Measurements from ENCODE around the gene CACNA2D1.

Gene CACNA2D1

DNA sequence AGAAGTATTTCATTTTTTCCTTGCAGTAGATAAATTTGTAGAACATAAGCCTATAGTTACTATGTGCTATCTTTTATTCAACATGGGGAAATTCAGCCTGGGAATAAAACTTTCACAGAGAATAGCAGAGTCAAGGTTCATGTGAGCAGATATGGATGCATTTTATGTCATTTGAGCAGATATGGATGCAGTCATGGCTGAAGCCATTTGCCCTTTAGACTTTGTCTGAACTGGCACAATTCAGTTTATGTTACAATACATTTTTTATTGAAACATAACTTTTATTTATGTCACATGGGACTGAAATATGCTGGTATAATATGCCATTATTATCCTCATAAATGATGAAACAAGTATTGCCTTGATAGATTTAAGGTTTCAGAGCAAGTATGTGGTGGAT, 231.1 kb downstream of the CACNA2D1 start:
- FAIRE-seq, result no peak

DNA sequence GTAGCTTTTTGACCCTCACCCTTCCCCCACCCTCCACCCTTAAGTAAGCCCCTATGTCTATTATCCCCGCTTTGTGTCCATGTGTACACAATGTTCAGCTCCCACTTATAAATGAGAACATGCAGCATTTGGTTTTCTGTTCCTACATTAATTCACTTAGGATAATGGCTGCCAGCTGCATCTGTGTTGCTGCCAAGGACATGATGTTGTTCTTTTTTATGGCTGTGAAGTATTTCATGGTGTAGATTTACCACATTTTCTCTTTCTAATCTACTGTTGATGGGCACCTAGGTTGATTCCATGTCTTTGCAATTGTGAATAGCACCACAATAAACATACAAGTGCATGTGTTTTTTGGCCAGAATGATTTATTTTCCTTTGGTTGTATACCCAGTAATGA, 232.2 kb downstream of the CACNA2D1 start:
- no peak for FAIRE-seq

DNA sequence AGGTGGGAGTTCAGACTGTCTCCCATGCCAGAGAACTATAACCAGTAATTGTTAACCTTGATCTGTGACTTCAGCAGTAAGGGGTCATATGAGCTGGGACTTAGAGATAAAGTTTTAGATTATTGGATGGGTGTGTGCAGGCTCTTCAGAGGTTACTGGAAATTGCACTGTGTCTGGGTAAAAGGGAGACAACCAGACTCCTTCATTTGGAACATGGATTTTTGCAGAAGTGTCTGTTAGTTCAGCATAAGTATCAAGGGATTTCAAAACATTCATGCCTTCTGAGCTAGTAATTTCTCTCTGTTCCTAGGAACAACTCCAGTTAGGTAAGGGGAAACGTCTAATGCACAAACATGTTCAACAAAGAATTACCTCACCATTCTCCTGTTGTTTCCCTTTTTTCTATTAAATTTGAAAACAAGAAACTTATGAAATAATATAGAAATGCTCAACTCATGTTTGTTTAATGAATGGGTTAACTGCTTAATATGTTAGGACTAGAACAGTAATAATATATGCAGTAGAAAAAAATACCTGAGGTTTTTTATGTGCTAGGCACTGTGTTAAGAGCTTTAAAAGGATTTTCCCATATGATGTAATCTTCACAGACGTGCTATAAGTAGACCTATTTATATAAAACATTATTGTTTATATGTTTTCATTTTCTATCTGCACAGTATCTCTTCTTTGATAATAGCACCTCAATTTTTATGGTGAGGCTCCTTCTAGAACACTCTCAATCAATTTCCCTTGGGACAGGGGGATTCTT, 233.0 kb downstream of the CACNA2D1 start:
- FAIRE-seq, result no peak

DNA sequence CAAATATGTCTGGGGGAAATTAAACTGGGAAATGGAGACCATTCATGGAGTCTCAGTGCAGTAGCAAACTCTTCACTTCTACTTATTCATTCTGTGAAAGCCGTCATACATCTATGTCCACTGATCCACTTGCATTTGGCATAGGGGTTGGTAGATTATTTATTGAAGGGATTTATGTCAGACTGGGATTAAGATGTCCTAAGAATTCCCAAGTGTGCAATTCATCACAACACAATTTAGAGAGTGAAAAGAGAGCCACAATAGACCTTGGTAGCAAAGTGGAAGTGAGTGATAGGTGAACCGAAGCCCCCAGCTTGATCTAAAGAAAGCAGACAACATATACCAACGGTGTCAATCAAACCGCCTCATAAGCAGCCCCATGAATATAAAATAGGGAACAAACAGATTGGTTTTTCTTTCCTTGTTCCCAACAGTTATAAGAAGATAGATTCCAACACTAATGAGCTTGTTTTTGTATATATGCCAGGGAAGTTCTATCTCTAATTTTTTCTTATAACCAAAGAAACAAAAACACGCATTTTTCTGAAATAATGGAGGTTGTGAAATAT, 234.3 kb downstream of the CACNA2D1 start:
- FAIRE-seq, result no peak

DNA sequence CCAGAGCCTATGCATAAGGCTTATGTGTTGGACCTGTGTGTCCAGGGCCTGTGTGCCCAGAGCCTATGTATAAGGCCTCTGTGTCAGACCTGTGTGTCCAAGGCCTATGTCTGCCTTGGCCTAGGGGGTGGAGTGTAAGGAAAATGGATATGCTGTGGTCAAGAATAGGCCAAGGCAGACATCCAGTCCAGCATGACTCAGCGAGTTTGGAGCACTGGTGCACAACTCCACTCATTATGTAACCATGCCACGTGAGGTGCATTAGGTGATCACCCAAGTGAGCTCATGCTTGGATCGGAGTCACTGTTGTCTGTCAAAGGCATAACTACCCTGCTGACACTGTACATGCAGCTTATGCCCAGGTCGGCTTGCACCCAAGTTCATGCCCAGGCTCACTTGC, 238.9 kb downstream of the CACNA2D1 start:
- FAIRE-seq, result no peak

DNA sequence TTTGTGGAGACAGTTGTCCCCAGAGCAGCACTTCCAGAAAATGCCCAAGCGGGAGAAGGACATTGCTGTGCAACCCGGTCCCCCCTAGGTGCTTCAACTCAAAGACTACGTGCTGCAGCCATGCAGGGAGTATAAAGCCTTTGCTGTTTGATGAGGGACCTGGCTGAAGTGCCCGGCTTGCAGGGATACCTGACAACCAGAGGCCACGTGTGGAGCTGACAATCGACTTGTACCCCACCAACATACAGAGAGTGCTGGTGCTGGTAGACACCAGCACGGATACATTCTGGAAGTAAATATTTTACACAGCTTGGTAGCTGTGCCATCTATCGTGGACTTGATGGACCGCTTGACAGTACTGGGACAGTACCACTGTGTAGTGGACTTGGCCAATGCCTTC, 240.6 kb downstream of the CACNA2D1 start:
- FAIRE-seq, result no peak

DNA sequence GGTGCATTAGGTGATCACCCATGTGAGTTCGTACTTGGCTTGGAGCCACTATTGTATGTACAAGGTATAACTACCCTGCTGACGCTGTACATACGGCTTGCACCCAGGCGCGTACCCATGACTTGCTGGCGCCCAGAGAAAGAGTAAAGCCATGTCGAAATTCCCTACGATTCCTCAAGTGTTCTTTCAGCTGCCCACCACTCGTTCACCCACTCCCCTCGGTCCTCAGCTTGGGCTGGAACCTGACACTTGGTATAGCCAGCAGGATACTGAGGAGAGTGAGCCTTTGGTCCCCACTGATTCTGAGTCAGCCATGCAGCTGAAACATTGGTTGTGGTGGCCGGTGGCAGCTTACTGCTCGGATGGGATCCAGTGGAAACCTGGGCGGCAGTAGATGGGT, 241.5 kb downstream of the CACNA2D1 start:
- FAIRE-seq, result no peak

DNA sequence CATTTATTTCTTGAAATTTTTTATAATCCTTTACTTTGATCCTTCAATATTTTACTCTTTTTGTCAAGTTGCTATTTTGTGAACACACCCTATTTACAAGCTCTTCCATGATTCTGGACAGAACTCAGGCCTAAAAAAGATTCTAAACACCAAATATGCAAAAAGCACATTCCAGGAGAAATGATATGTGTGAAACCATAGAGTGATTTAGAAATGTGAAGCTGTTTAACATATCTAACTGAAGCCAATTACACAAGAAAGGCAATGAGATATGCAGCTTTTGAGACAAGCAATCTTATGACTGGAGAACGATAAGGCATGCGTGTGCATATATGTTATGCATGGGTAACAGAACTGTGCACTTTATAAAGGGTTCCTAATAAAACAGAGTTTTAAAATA, 243.0 kb downstream of the CACNA2D1 start:
- no peak for FAIRE-seq

DNA sequence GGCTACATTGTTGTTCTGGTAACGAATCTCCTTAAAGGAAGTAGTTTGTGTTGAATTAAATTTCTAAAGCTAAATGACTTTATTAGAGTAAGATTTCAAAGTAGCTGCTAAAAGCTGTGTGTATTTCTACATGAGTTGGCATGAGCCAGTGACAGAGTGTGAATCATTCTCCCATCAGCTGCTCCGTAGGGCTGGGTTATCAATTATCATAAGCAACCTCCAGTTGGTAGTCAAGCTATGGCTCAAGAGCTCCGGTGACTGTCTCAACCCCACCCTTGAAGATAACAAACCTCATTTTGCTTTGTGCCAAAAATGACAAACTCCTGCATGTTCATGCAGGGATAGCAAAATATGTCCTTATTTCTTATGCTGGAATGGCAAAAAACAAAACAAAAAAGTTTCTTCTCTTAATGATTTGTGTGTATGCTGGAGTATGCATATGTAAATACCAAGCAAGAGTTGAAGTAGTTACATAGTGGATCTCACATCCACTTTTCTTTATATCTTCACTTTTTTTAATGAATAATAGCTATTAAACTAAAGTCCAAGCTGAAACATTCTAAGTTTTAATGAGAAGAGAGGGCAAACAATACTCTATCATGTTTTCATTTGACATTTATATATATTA, 249.4 kb downstream of the CACNA2D1 start:
- FAIRE-seq, result no peak

DNA sequence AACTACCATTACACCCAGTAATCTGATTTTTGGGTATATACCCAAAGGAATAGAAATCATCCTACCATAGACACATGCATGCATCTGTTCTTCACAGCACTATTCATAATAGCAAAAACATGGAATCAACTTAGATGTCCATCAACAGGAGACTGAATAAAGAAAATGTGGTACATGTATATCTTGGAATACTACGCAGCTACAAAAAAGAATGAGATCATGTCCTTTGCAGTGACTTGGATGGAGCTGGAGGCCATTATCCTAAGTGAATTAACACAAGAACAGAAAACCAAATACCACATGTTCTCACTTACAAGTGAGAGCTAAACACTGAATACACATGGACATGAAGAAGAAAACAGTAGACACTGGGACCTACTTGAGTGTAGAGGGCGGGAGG, 254.9 kb downstream of the CACNA2D1 start:
- FAIRE-seq, result no peak

DNA sequence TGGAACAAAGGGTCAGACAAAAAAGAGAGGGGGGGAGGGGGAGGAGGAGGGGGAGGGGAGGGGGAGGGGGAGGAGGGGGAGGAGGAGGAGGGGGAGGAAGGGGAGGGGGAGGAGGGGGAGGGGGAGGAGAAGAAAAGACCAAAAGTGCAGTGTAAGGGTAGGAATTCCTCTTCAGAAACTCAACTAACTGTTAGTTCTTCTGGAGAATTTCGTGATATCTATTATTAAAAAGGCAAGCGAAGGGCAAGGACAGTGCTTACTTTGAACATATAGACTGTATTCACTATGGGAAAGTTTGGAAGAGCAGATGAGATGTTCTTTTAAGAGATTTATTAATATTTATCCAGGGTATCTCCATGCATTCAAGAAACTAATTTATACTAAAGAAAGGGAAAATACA, 258.1 kb downstream of the CACNA2D1 start:
- FAIRE-seq, result no peak

DNA sequence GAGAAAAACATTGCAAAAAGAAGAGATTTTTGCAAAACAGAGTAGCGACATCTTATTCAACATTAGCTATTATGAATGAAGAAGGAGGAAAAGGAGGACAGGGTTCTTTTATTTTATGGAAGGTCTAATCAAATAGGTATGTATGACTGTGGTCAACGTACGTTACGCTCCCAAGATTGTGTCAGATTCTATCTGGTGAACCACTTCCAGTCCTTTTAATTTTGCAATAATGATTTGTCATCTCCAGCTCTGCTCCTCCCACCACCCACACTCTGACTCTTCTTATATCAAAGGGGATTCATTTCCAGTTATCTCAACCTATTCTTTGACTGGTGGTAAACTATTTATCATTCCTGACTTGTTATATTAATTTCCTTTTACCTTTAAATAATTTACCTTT, 259.9 kb downstream of the CACNA2D1 start:
- no peak for FAIRE-seq

DNA sequence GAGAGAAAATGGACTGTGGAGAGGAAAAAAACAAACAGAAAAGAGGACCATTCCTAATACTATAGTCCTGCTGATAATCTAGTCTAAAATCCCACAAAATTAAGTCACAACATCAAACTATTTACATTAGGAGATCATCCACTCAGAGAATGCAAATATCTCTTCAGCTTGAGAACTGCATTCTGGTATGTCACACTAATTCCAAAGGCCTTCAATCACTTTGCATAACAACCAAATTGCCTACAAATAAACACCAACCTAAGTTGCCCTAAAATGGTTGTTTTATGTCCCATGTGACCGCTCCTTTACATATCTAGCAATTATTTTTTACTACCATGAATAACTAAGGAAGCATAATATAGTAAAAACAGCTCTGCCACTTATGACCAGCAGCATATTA, 264.3 kb downstream of the CACNA2D1 start:
- FAIRE-seq, result no peak

DNA sequence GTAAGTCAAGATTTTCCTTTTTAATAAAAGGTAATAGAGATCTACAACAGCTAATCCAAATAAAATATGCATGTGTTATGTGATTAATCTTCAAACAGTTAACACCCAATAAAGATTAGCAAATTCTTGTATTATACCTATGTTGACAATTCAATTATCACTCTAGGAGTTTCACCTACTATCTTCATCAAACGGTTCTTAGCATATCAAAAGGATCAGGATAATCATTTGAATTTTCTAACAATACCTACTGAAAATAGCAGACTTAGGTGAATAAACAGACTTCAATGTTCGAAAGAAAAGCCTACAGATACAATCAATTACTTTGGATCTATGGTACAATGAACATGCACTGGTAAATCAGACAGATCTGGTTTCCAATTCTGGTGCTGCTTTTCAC, 268.3 kb downstream of the CACNA2D1 start:
- no peak for FAIRE-seq

DNA sequence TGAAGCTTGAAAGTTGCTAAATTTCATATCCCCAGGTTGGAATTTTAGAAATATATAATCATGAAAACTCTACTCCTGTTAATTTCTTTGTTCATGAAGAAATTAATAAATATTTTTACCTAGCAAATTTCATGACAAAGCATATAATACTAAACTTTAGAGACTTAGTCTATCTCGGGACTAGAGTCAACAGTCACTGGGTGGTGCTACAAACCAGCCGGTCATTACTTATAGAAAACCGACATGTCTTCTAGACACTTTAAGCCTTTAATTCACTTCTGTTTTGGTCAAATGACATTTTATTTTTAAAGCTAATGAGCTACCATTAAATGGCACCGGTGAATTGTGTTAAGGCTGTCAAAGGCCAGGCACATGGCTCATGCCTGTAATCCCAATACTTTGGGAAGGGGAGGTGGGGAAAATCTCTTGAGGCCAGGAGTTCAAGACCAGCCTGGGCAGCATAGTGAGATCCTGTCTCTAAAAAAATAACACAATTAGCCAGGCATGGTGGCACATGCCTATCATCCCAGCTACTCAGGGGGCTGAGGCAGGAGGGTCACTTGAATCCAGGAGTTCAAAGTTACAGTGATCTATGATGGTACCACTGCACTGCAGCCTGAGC, 270.1 kb downstream of the CACNA2D1 start:
- FAIRE-seq, result no peak

DNA sequence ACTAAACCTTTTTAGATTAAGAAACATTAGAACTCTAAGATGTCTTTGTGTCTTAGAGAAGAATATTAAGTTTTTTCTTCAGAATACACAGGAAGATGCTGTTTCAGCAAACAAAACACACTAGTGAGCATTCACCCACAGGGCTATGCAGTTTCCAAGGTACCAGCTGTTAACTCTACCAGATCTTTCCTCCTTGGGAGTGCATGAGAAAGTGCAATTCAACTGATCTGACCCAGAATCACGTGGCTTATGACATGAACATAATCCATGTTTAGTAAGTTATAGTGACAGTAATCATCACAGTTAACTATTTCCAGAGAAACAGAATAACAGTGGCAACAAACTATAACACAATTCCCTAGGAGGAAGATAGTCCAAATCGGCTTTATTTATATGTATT, 270.7 kb downstream of the CACNA2D1 start:
- FAIRE-seq, result no peak

DNA sequence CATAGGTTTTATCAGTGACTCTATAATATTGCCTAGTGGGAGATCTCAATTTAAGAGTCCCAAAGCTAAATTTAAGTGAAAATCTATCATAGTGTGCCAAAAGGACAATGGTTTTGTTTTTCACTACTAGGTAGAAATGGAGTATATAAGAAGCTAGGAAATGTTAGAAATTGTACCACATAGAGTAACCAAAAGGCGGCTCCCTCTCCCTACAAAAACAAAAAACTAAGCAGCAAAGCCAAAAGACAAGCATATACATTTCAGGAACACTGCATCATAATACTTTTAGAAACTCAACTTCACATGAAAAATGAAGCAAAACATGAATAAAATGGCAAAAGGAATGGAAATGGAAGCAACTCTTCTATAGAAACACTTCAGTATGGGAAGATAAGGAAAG, 271.6 kb downstream of the CACNA2D1 start:
- no peak for FAIRE-seq

DNA sequence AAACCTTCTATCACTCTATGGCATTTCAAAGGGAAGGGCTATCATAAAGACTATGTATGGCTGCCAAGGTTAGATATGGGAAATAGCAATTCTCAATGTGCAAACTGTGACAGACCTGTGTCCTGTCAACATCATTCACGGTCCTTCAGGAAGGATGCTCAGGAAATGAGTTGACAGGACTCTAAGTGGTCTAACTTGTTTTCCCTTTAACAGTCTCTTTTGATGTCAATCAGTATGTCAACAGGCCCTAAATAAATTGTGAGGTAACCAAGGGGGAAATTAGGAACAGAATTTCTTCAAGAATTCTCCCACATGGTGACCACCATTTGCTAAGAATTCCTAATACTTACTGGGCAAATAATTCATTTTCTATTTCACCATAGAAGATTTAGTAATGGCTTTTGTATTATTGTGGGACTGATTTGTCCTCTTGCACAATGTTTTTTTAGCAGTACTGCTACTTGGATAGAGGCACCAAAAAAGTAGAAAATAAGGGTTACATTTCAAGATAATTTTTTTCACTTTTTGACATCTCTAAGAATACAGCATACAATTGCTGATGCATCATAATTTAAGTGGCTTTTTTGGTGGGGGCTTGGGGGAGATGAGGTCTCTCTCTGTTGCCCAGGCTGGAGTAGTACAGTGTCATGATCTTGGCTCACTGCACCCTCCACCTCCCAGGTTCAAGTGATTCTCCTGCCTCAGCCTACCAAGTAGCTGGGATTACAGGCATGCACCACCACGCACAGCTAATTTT, 275.8 kb downstream of the CACNA2D1 start:
- no peak for FAIRE-seq

DNA sequence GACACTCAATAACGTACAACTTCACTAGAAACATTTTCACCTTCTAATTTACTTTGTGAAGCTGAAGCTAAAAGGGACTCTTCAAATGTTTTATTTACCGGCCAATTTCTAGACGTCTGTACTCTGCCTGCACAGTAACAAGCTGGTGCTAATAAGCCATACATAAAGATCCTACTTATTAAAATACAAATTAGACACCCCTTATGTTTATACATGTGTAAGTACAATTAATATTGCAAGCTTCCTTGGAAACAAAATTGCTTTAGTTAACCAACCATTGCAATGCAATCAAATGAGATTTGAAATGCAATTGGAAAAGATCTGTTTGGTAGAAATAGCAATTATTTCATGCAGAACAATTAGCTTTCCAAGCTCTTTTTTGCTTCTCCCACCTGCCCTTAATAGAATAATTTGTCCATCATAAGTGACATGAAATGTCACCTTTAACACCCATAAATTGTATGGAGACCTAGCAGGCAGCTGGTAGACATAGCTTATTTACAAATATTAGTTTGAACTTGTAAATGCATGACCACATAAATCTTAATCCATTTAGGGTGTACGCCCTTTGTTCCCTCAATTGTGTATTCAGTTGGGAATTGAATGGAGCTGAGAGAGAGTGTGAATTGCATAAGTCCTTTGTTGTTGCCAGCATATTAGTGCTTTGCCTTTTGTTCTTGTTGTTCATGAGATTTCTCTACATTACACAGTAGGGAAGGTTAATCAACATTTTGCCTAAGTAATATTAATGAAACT, 277.1 kb downstream of the CACNA2D1 start:
- no peak for FAIRE-seq

DNA sequence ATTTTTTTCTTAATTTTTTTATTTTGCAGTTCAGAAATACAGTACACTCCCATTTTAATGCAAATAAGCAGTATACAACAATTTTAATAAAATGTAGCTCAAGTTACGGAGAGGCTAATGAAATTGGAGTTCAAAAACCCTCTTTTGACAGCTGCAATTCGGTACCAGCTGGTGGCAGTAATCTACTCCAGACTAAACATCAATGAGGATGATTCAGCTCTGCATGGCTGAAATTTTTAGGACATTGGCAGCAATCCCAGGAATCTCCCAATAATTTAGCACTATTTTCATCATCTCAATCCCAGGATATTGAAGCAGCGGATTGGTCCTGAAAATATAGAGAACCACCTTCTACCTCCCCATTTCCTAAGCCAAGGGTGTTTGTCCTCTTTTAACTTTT, 278.8 kb downstream of the CACNA2D1 start:
- no peak for FAIRE-seq

DNA sequence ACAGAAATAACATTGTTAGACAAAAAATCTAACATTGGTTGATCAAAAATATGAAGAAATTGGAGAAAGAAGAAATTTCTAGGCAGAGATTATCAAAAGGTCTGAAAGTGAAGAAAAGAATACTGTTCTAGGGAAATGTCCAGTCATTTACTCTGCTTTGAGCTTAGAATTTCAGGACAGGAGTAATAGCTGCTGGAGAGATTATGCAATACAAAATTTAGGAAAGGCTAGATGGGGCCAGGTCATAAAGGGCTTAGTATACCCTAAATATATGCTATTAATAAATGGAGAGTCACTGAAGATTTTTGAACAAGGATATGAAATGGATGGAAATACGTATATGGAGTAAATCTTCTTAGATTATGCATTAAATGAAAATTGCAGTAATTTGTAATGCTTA, 279.2 kb downstream of the CACNA2D1 start:
- no peak for FAIRE-seq

DNA sequence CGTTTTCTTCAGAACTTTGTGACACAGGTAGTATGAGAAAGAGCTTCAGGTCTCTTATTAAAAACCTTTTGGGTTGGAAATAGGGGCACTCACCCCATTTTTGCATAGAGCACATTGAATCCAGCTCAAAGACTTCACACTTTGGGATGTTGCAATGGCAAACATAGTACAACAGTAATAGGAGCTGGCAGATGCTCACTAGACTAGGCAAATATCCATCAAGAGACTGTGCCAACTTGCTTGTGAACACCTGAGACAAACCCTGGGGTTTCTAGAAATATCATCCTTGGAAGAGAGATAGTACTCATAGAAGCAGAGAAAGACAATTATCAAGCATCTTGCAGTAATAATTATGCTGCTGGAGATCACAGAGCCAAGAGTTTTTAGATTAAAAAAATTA, 280.0 kb downstream of the CACNA2D1 start:
- no peak for FAIRE-seq
